ENCODE results near the gene MKI67. TPM values are rescaled to one million over a fixed set of nuclear protein-coding genes. Genes with fewer than 3 reads are reported as not detected.
"Not testable (repeated sequence)": the region's sequence is repeated elsewhere in the genome, so short reads cannot be mapped to it uniquely, and the experiment has no call there.

The MKI67 gene
- total RNA-seq, 1 experiment from 2014 or later = 111 TPM

DNA sequence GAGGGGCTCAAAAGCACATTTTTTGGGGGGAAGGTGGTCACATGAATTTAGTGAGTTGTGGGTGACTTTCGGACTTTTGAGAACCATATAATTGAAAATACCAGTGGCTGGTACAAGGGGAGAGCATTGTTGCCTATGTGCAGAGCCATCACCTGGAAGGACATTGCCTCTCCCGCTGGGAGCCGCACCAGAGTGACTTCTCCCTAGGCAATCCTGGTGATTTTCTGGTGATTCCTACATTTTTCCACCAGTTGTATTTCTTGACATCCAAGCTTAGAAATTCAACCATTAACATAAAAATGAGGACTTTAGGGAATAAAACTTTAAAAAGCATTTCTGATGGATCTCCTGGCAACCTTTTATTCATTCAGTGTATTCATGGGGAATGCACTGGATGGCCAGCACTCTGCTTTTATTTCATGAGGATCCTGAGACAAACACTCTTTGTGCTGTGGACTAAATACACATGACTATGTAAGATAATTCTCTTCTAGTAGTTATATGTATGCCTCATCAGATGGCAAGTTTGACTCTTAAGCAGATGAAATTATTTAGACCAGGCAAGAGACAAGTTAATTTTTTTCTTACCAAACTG, 41.8 kb upstream of the MKI67 start:
- Histone ChIP-seq H3K36me3 (ENCODE audit: control insufficient read depth, insufficient read depth, low read length) (no peaks in the 10 kb centered on the region), H3K27me3 (replicated peaks; ENCODE audit: control insufficient read depth, insufficient read depth, low read length) (no peaks in the 10 kb centered on the region), H3K4me3 (ENCODE audit: low read depth, low read length) (no peak overlapping the region), H3K4me1 (peaks cover 2% of the 10 kb centered on the region; the same call in 1 of the 2 replicates), H3K9me3 (peaks cover 5% of the 10 kb centered on the region)
- H3K27me3 Mint-ChIP-seq (ENCODE audit: insufficient read depth, unreplicated experiment) = peaks cover 3% of the 10 kb centered on the region
- H3K4me3 Mint-ChIP-seq (ENCODE audit: unreplicated experiment) = no peak overlapping the region
- TF ChIP-seq, protein P1, sequence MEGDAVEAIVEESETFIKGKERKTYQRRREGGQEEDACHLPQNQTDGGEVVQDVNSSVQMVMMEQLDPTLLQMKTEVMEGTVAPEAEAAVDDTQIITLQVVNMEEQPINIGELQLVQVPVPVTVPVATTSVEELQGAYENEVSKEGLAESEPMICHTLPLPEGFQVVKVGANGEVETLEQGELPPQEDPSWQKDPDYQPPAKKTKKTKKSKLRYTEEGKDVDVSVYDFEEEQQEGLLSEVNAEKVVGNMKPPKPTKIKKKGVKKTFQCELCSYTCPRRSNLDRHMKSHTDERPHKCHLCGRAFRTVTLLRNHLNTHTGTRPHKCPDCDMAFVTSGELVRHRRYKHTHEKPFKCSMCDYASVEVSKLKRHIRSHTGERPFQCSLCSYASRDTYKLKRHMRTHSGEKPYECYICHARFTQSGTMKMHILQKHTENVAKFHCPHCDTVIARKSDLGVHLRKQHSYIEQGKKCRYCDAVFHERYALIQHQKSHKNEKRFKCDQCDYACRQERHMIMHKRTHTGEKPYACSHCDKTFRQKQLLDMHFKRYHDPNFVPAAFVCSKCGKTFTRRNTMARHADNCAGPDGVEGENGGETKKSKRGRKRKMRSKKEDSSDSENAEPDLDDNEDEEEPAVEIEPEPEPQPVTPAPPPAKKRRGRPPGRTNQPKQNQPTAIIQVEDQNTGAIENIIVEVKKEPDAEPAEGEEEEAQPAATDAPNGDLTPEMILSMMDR (IDR thresholded peaks at IDR 0.05; ENCODE audit: insufficient read depth in 1 of 2, low read depth in 1 of 2, low read length in 1 of 2, severe bottlenecking in 1 of 2, unreplicated experiment in 1 of 2) = no peak
- ChIA-PET CTCF (no interaction called here), POLR2A (no interaction called here)
- BruUV-seq (replicated peaks) = no TSS peak
- no peaks in the 10 kb centered on the region for H3K36me3 Mint-ChIP-seq (ENCODE audit: insufficient read depth, unreplicated experiment)
- intact Hi-C loops (cut with micrococcal nuclease; ENCODE audit: unreplicated experiment) = no loop called here
- H3K27ac Mint-ChIP-seq (ENCODE audit: unreplicated experiment) = no peak overlapping the region
- peaks cover 9% of the 10 kb centered on the region for H3K9me3 Mint-ChIP-seq (ENCODE audit: unreplicated experiment)
- DNase-seq = no peak
- no peaks in the 10 kb centered on the region for H3K4me1 Mint-ChIP-seq (ENCODE audit: low read depth, unreplicated experiment)

DNA sequence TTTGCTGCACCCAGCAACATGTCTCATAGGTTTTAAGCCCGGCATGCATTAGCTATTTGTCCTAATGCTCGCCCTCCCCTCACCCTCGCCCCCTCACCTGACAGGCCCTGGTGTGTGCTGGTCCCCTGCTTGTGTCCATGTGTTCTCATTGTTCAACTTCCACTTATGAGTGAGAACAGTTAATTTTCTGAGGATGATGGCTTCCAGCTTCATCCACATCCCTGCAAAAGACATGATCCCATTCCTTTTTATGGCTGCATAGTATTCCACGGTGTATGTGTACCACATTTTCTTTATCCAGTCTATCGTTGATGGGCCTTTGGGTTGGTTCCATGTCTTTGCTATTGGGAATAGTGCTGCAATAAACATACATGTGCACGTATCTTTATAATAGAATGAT, 40.9 kb upstream of the MKI67 start:
- H3K36me3 ChIP-seq (ENCODE audit: control insufficient read depth, insufficient read depth, low read length); H3K9me3 ChIP-seq; BruUV-seq (replicated peaks); H3K27ac Mint-ChIP-seq (ENCODE audit: unreplicated experiment); H3K4me1 Mint-ChIP-seq (ENCODE audit: low read depth, unreplicated experiment); H3K4me3 Mint-ChIP-seq (ENCODE audit: unreplicated experiment); H3K27me3 ChIP-seq (replicated peaks; ENCODE audit: control insufficient read depth, insufficient read depth, low read length); H3K4me1 ChIP-seq; intact Hi-C loops (cut with micrococcal nuclease; ENCODE audit: unreplicated experiment); DNase-seq; H3K9me3 Mint-ChIP-seq (ENCODE audit: unreplicated experiment); POLR2A ChIA-PET; H3K4me3 ChIP-seq (ENCODE audit: low read depth, low read length); H3K36me3 Mint-ChIP-seq (ENCODE audit: insufficient read depth, unreplicated experiment); H3K27me3 Mint-ChIP-seq (ENCODE audit: insufficient read depth, unreplicated experiment): not testable (repeated sequence)
- CTCF ChIA-PET = interaction anchor here (1.1 kb wide), 1 partner anchor 11 kb away, joined by 3 read pairs; no protein-coding TSS in a partner anchor

DNA sequence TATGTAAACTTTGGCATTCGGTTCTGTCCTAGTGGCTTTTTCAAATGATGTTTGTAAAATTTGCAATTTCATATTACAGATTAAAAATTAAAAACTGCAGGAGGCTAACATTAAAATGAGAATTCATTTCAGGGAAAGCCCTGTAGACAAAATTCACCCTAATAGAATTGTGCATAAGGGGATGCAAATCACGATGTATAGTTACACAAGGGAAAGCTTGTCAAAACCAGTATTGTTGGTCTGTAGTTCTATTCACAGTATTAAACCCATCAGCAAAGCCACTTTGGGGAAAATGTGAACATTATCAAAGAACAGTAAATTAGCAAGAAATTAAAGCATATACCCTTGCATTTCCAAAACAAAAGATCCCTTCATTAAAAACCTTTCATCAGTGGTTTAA, 39.9 kb upstream of the MKI67 start:
- intact Hi-C loops (cut with micrococcal nuclease; ENCODE audit: unreplicated experiment) = no loop called here
- H3K36me3 ChIP-seq (ENCODE audit: control insufficient read depth, insufficient read depth, low read length) = no peaks in the 10 kb centered on the region
- H3K9me3 ChIP-seq = no peaks in the 10 kb centered on the region; the same call in 1 of the 2 replicates
- no TSS peak for BruUV-seq (replicated peaks)
- Mint-ChIP-seq H3K27ac (ENCODE audit: unreplicated experiment) (no peak overlapping the region), H3K4me3 (ENCODE audit: unreplicated experiment) (no peak overlapping the region), H3K9me3 (ENCODE audit: unreplicated experiment) (no peaks in the 10 kb centered on the region), H3K36me3 (ENCODE audit: insufficient read depth, unreplicated experiment) (no peaks in the 10 kb centered on the region), H3K27me3 (ENCODE audit: insufficient read depth, unreplicated experiment) (peaks cover 3% of the 10 kb centered on the region), H3K4me1 (ENCODE audit: low read depth, unreplicated experiment) (no peaks in the 10 kb centered on the region)
- H3K4me1 ChIP-seq = no peaks in the 10 kb centered on the region
- DNase-seq = no peak
- no peaks in the 10 kb centered on the region for H3K27me3 ChIP-seq (replicated peaks; ENCODE audit: control insufficient read depth, insufficient read depth, low read length)
- POLR2A ChIA-PET = no interaction called here
- CTCF ChIA-PET = interaction anchor here (1.1 kb wide), 1 partner anchor 12 kb away, joined by 3 read pairs; no protein-coding TSS in a partner anchor
- TF ChIP-seq, protein P1 (IDR thresholded peaks at IDR 0.05; ENCODE audit: insufficient read depth in 1 of 2, low read depth in 1 of 2, low read length in 1 of 2, severe bottlenecking in 1 of 2, unreplicated experiment in 1 of 2) = no peak
- H3K4me3 ChIP-seq (ENCODE audit: low read depth, low read length) = no peak overlapping the region

All from Caco-2 (cell line).